HG02943 (cell line): ENCODE data around the gene GLRA2.

ENCODE experiments used
- ATAC-seq: cut with Tn5 transposase; IDR thresholded peaks from one replicate; pipeline ENCODE4 v1.9.1; 2021; ENCODE audit warnings: mild to moderate bottlenecking, low read depth, moderate library complexity; ENCODE audit not compliant: unreplicated experiment

The GLRA2 gene

DNA sequence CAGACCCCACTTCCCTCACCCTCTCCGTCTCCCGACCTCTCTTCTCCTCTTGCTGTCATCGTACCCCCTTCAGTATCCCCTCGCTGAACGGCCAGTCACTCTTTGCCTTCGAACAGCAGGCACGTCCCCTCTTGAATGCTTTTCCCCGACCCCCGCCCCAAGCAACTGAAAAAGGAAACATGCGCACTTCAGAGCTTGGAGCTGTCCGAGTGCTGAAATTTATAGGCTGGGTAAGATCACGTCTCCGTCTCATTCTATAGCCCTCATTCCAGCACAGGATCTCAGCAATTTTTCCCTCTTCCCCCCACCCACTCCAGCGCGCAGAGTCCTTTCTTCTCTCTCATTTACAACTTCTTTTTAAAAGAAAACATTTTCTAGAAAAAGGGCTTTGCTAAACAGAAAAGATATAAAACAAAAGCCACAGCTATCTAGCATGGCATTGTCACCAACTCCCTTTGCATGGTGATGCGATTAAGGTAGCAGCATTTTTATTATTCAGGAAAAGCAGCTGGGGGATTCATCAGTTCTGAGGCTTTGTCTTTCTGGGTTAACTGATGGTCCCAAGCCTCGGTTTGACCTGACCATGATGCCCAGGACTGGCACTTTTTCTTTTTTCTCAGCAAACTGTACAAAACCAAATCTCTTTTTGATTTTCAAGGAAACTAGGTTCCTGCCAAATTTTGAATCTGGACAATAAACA lies at the start of gene GLRA2:
GLRA2 (plus strand) TSS at position 247 of the 700 bp plus-strand sequence. CDS start 522 bp downstream, outside the sequence.
- no peak for ATAC-seq

GRCh38 chrX:14489437-14489836 lies 39.9 kb upstream of the GLRA2 start:
- no peak for ATAC-seq

- no peak for ATAC-seq
Measured at GRCh38 chrX:14491689-14492088, 37.6 kb upstream of the GLRA2 start.

- no peak for ATAC-seq
Measured at GRCh38 chrX:14496674-14497073, 32.7 kb upstream of the GLRA2 start.

- no peak for ATAC-seq
Measured at GRCh38 chrX:14497184-14497666, 32.1 kb upstream of the GLRA2 start.

DNA sequence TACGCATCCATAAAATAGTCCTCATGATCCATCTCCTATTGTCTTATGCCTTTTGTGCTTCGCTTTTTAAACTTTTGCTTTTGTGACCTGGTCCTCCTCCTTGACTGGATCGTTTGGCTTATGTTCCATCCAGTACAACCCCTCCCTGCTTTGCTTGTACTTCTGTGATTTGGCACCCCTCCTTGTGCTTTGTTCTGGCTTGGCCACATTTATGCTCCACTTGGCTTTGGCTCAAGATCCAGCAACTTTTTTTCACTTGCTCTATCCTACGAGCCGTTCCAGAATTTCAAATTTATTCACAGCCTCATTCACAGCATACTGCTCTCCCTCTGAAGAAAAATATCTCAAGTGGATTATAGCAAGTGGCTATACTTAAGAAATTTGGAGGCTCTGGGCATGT lies 28.0 kb upstream of the GLRA2 start:
- ATAC-seq: no peak

GRCh38 chrX:14504960-14505538 lies 24.3 kb upstream of the GLRA2 start:
- no peak for ATAC-seq

- no peak for ATAC-seq
Measured at GRCh38 chrX:14505648-14506047, 23.7 kb upstream of the GLRA2 start.

- ATAC-seq: no peak
Measured at GRCh38 chrX:14506866-14507265, 22.5 kb upstream of the GLRA2 start.

- ATAC-seq: no peak
Measured at GRCh38 chrX:14508025-14508690, 21.2 kb upstream of the GLRA2 start.

DNA sequence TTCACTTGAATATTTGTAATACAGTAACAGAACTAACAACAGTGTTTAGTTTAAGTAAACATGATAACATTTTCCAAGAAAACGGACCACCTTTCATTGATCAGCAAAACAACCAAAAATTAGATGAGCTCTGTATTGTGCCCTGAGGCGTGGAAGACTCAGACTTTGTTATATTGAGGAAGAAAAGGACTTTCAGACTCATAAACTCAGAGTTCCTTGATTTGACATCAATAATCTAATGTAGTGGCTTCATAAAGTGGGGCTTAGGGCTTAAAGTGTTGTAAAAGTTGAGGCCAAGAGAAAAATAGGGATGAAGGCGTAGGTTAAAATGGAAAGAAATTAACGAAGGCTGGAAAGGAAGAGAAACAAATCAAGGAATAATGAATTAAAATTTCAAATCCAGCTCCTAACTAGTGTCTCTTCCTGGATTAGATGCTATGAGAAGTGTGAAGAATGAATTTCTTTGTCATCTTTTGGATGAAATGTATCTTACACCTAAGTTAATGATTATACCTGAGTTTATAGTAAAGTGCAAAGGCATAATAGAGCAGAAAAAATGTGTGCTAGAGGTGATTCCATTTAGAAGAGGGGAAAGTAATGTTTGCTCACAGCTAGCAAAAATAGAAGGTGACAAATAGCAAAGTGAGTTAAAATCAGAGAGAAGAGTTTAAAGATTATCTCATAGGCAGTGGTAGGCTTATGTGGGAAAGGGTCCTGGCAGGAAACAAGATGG lies 19.8 kb upstream of the GLRA2 start:
- no peak for ATAC-seq

- no peak for ATAC-seq
Measured at GRCh38 chrX:14528629-14529289, 577 bp upstream of the GLRA2 start.

GRCh38 chrX:14533867-14534266 lies 4.5 kb downstream of the GLRA2 start:
- no peak for ATAC-seq

DNA sequence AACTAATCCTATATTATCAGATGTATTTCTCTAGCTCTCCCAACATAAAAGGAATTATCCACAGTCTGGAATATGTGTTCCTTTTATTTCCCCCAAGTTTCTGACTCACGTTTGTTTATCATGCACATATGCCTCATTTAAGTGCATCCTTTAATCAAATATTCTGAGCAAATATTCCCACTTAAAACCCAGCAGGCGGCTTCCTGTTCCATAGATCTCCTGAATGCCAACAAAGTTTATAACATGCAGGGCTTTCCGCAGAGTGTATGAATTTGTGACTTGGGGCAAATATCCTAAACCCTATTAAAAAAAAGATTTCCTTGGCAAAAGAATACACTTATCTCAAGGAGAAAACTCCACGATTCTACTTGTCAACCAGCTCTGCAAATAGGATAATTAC lies 16.9 kb downstream of the GLRA2 start:
- ATAC-seq: no peak

- ATAC-seq: no peak
Measured at GRCh38 chrX:14554131-14554715, 24.9 kb downstream of the GLRA2 start.

DNA sequence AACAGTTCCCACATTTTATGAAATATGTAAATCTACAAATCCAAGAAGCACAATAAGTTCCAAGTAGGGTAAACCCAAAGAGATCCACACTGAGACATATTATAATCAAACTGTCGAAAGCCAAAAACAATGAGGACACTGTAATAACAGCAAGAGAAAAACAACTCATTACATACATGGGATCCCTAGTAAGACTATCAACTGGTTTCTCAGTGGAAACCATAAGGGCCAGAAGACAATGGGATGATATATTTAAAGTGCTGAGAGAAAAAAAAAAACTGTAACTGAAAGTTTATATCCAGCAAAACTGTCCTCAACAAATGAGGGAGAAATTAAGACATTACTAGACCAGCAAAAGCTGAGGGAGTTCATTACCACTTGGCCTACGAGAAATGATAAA lies 34.7 kb downstream of the GLRA2 start:
- no peak for ATAC-seq

- ATAC-seq: no peak
Measured at GRCh38 chrX:14573161-14573560, 43.8 kb downstream of the GLRA2 start.

- no peak for ATAC-seq
Measured at GRCh38 chrX:14581081-14581480, 51.7 kb downstream of the GLRA2 start.

GRCh38 chrX:14584548-14584947 lies 55.2 kb downstream of the GLRA2 start:
- ATAC-seq: no peak

- ATAC-seq: no peak
Measured at GRCh38 chrX:14590216-14590615, 60.9 kb downstream of the GLRA2 start.
